ENCODE data around the gene CAPNS1.
"Not testable (repeated sequence)": the region's sequence is repeated elsewhere in the genome, so short reads cannot be mapped to it uniquely, and the experiment has no call there.

- not testable (repeated sequence) for TF ChIP-seq CTCF (IDR thresholded peaks at IDR 0.05; ENCODE audit: insufficient read depth, low read length); POLR2AphosphoS5 (IDR thresholded peaks at IDR 0.05; ENCODE audit: low read depth); GABPA (IDR thresholded peaks at IDR 0.05; ENCODE audit: low read depth); REST (IDR thresholded peaks at IDR 0.05; ENCODE audit: insufficient replicate concordance, low read depth)
These were observed 46.9 kb downstream of the CAPNS1 start for GRCh38 chr19:36186722-36187121.

Data from HL-60 (cell line).